PC-9 (cell line): ENCODE measurements around the gene PPP1R15A. TPM values are rescaled to one million over a fixed set of nuclear protein-coding genes. Genes with fewer than 3 reads are reported as not detected.
"Not testable (repeated sequence)": the region's sequence is repeated elsewhere in the genome, so short reads cannot be mapped to it uniquely, and the experiment has no call there.

Experiments used
- BruUV-seq: library from RNA; stranded (reverse); fragments of 400-500 nt; replicated peaks from 2 replicates; lab custom pipeline; 2021; lab: Mats Ljungman, UMichigan
- CTCF ChIA-PET: fragments of 300-600 bp; sonication (Branson Sonifier 250); formaldehyde crosslinking; loops from one replicate; lab custom pipeline; 2022; ENCODE audit warnings: antibody characterized with exemption; lab: Charles Lee
- POLR2A ChIA-PET: fragments of 300-600 bp; sonication (Branson Sonifier 250); formaldehyde crosslinking; loops from one replicate; lab custom pipeline; 2022; ENCODE audit warnings: antibody characterized with exemption; ENCODE audit not compliant: unreplicated experiment; lab: Charles Lee
- DNase-seq, 2 experiments: peaks; one replicate each; pipeline versions ENCODE4 v3.0.0 to v3.0.0-alpha.2; 2015 to 2022; ENCODE audit warnings: mixed read lengths in 1 of 2
- H2AFZ ChIP-seq: fragments of 200-600 bp; sonication (generic); 2 replicates; pipeline ENCODE4 v1.8.1; 2017; ENCODE audit warnings: antibody characterized with exemption
- H3F3A ChIP-seq: fragments of 200-600 bp; sonication (generic); 2 replicates; pipeline ENCODE4 v1.8.1; 2017; ENCODE audit warnings: antibody characterized with exemption, mild to moderate bottlenecking, low read depth; ENCODE audit not compliant: insufficient read depth
- H3K27ac ChIP-seq: fragments of 200-600 bp; sonication (generic); 2 replicates; pipeline ENCODE4 v1.6.1; 2016; ENCODE audit warnings: mixed run types
- H3K27me3 ChIP-seq: fragments of 200-600 bp; sonication (generic); 2 replicates; pipeline ENCODE4 v1.6.1; 2016; ENCODE audit warnings: low read depth, mixed run types; ENCODE audit not compliant: insufficient read depth
- H3K36me3 ChIP-seq: fragments of 200-600 bp; sonication (generic); 2 replicates; pipeline ENCODE4 v1.6.1; 2016; ENCODE audit warnings: low read depth, mixed run types
- H3K4me1 ChIP-seq: fragments of 200-600 bp; sonication (generic); replicated peaks from 2 replicates; pipeline ENCODE4 v1.6.1; 2016; ENCODE audit warnings: mixed run types; ENCODE audit not compliant: insufficient read depth
- H3K4me2 ChIP-seq: fragments of 200-600 bp; sonication (generic); 2 replicates; pipeline ENCODE4 v1.6.1; 2017; ENCODE audit warnings: mixed run types
- H3K4me3 ChIP-seq: fragments of 200-600 bp; sonication (generic); 2 replicates; pipeline ENCODE4 v1.6.1; 2016; ENCODE audit warnings: mixed run types
- H3K79me2 ChIP-seq: fragments of 200-600 bp; sonication (generic); 2 replicates; pipeline ENCODE4 v1.6.1; 2017; ENCODE audit warnings: low read depth, mixed run types
- H3K9me2 ChIP-seq: fragments of 200-600 bp; sonication (generic); 2 replicates; pipeline ENCODE4 v1.8.1; 2017; ENCODE audit warnings: mild to moderate bottlenecking; ENCODE audit not compliant: insufficient read depth
- H3K9me3 ChIP-seq: fragments of 200-600 bp; sonication (generic); 2 replicates; pipeline ENCODE4 v1.8.1; 2016; ENCODE audit warnings: low read depth; ENCODE audit not compliant: insufficient read depth
- H4K20me1 ChIP-seq: fragments of 200-600 bp; sonication (generic); 2 replicates; pipeline ENCODE4 v1.8.1; 2017; ENCODE audit not compliant: insufficient read depth
- EZH2 ChIP-seq: fragments of 200-600 bp; sonication (generic); IDR thresholded peaks from 2 replicates; pipeline ENCODE4 v1.8.0; 2017; ENCODE audit warnings: antibody characterized with exemption, low read depth
- intact Hi-C: fragments of 100-400 bp; cut with micrococcal nuclease; formaldehyde crosslinking; loops from one replicate; pipeline ENCODE4 v1.10.0; 2022; ENCODE audit not compliant: unreplicated experiment
- total RNA-seq: library from RNA; stranded (reverse); gene quantifications from 2 replicates; pipeline ENCODE4 v1.2.3, GENCODE V29; 2021
- TF ChIP-seq, protein P1 (sequence below): fragments of 200-600 bp; sonication (generic); conservative IDR thresholded peaks from 2 replicates; pipeline ENCODE4 v1.6.1; 2017; ENCODE audit warnings: mixed run types, antibody characterized with exemption, mild to moderate bottlenecking, moderate library complexity

The PPP1R15A gene
- total RNA-seq, 1 experiment from 2014 or later = 49.5 TPM

DNA sequence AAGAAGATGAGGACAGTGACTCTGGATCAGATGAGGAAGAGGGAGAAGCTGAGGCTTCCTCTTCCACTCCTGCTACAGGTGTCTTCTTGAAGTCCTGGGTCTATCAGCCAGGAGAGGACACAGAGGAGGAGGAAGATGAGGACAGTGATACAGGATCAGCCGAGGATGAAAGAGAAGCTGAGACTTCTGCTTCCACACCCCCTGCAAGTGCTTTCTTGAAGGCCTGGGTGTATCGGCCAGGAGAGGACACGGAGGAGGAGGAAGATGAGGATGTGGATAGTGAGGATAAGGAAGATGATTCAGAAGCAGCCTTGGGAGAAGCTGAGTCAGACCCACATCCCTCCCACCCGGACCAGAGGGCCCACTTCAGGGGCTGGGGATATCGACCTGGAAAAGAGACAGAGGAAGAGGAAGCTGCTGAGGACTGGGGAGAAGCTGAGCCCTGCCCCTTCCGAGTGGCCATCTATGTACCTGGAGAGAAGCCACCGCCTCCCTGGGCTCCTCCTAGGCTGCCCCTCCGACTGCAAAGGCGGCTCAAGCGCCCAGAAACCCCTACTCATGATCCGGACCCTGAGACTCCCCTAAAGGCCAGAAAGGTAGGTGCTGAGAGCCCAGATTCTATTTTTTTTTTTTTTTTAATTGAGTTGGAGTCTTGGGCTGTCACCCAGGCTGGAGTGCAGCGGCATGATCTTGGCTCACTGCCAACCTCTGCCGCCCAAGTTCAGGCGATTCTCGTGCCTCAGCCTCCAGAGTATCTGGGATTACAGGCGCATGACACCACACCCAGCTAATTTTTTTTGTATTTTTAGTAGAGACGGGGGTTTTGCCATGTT, 2.3 kb downstream of the PPP1R15A start:
- no TSS peak for BruUV-seq
- no peaks in the 10 kb centered on the region for H3K9me2 ChIP-seq
- peaks cover 44% of the 10 kb centered on the region for H3K79me2 ChIP-seq
- no peak for TF ChIP-seq EZH2
- TF ChIP-seq, protein P1, sequence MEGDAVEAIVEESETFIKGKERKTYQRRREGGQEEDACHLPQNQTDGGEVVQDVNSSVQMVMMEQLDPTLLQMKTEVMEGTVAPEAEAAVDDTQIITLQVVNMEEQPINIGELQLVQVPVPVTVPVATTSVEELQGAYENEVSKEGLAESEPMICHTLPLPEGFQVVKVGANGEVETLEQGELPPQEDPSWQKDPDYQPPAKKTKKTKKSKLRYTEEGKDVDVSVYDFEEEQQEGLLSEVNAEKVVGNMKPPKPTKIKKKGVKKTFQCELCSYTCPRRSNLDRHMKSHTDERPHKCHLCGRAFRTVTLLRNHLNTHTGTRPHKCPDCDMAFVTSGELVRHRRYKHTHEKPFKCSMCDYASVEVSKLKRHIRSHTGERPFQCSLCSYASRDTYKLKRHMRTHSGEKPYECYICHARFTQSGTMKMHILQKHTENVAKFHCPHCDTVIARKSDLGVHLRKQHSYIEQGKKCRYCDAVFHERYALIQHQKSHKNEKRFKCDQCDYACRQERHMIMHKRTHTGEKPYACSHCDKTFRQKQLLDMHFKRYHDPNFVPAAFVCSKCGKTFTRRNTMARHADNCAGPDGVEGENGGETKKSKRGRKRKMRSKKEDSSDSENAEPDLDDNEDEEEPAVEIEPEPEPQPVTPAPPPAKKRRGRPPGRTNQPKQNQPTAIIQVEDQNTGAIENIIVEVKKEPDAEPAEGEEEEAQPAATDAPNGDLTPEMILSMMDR = no peak
- H4K20me1 ChIP-seq = peaks cover 40% of the 10 kb centered on the region
- no peaks in the 10 kb centered on the region for H3K9me3 ChIP-seq
- no peaks in the 10 kb centered on the region for H3K27me3 ChIP-seq
- H3K27ac ChIP-seq = peak overlapping the region; percentile 97
- no peak overlapping the region for H2AFZ ChIP-seq
- H3K4me2 ChIP-seq = peak overlapping the region; percentile 100
- peak overlapping the region; percentile 93 for H3K4me3 ChIP-seq
- peaks cover 22% of the 10 kb centered on the region for H3K4me1 ChIP-seq
- peak in 1 of 2 experiments; percentile 51 for DNase-seq
- intact Hi-C loops = loop anchor here (1.0 to 5.0 kb wide), 5 partner anchors 22 to 768 kb away; partner anchors contain the start of genes HSD17B14, NUCB1, RRAS and SCAF1
- peaks cover 32% of the 10 kb centered on the region for H3K36me3 ChIP-seq
- ChIA-PET POLR2A (no interaction called here), CTCF (interaction anchor here (0.5 kb wide), 2 partner anchors 64 to 290 kb away, joined by 3 read pairs; no protein-coding TSS in a partner anchor)
- peaks cover 60% of the 10 kb centered on the region for H3F3A ChIP-seq

DNA sequence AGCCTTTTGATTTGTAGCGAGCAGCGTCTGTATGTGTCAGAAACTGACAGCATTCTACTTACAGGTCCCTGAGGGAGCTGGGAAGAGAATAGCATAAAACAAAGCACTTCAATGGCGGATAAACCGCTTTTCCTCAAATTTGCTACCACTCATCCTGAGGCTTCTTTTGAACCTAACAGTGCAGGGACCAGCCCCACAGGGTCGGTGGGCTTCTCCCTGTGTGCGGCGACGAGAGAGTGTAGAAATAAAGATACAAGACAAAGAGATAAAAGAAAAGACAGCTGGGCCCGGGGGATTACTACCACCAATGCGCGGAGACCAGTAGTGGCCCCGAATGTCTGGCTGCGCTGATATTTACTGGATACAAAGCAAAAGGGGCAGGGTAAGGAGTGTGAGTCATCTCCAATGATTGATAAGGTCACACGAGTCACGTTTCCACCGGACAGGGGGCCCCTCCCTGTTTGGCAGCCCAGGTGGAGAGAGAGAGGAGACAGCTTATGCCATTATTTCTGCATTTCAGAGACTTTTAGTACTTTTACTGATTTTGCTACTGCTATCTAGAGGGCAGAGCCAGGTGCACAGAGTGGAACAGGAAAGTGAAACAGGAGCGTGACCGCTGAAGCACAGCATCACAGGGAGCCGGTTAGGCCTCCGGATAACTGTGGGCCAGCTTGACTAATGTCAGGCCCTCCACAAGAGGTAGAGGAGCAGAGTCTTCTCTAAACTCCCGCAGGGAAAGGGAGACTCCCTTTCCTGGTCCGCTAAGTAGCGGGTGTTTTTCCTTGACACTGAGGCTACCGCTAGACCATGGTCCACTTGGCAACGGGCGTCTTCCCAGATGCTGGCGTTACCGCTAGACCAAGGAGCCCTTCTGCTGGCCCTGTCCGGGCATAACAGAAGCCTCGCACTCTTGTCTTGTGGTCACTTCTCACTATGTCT, 4.1 kb downstream of the PPP1R15A start:
- ChIA-PET POLR2A (interaction anchor here (0.9 kb wide), 1 partner anchor 764 kb away, joined by 4 read pairs; the partner anchor contains the start of gene RRAS), CTCF (interaction anchor here (0.7 kb wide), 1 partner anchor 204 kb away, joined by 5 read pairs; no protein-coding TSS in a partner anchor)
- H3K27me3 ChIP-seq, H3K9me2 ChIP-seq, intact Hi-C loops, H3K9me3 ChIP-seq, H2AFZ ChIP-seq: not testable (repeated sequence)
- Histone ChIP-seq H3K36me3 (peaks cover 32% of the 10 kb centered on the region), H3K4me2 (peak overlapping the region; percentile 100), H3K79me2 (peaks cover 44% of the 10 kb centered on the region), H3K4me1 (peaks cover 22% of the 10 kb centered on the region), H3K27ac (peak overlapping the region; percentile 97), H3K4me3 (peak overlapping the region; percentile 93), H4K20me1 (peaks cover 40% of the 10 kb centered on the region), H3F3A (peaks cover 67% of the 10 kb centered on the region)
- DNase-seq = peak; percentile 45 to 50
- BruUV-seq = TSS peak; percentile 87

- H3K9me3 ChIP-seq = peaks cover 7% of the 10 kb centered on the region; the same call in 1 of the 2 replicates
- H3K4me3 ChIP-seq = no peak overlapping the region
- TF ChIP-seq, protein P1 = no peak
- TF ChIP-seq EZH2 = no peak
- H4K20me1 ChIP-seq = peaks cover 40% of the 10 kb centered on the region
- intact Hi-C loops = no loop called here
- H3K27ac ChIP-seq = no peak overlapping the region
- H3K27me3 ChIP-seq = no peaks in the 10 kb centered on the region
- peaks cover 32% of the 10 kb centered on the region for H3K36me3 ChIP-seq
- H3K9me2 ChIP-seq = no peaks in the 10 kb centered on the region
- peaks cover 38% of the 10 kb centered on the region for H3K79me2 ChIP-seq
- H2AFZ ChIP-seq = no peak overlapping the region
- ChIA-PET CTCF (no interaction called here), POLR2A (interaction anchor here (0.6 kb wide), 1 partner anchor 22 kb away, joined by 3 read pairs; the partner anchor contains the start of gene NUCB1)
- BruUV-seq = no TSS peak
- H3F3A ChIP-seq = peaks cover 62% of the 10 kb centered on the region
- no peak overlapping the region for H3K4me2 ChIP-seq
- peaks cover 22% of the 10 kb centered on the region for H3K4me1 ChIP-seq
- no peak for DNase-seq
These were observed 5.6 kb downstream of the PPP1R15A start for GRCh38 chr19:48877855-48878195.
